Trophoblast cell (in vitro differentiated cells and primary cell): Measurements from ENCODE around the gene FTSJ1.

ENCODE experiments used
- DNase-seq, 2 donors: peaks; one replicate each; pipeline ENCODE4 v3.0.0-alpha.2; 2016
- H2AFZ ChIP-seq: 2 replicates; pipeline ENCODE4 v1.6.1; 2013; ENCODE audit warnings: low read length, moderate library complexity, mild to moderate bottlenecking; ENCODE audit not compliant: insufficient read depth, poor library complexity
- H2AK5ac ChIP-seq: 2 replicates; pipeline ENCODE4 v1.6.1; 2013; ENCODE audit warnings: mild to moderate bottlenecking, low read length
- H2BK120ac ChIP-seq: 2 replicates; pipeline ENCODE4 v1.6.1; 2013; ENCODE audit warnings: low read length, mild to moderate bottlenecking, moderate library complexity; ENCODE audit not compliant: insufficient read depth, poor library complexity
- H2BK12ac ChIP-seq: 2 replicates; pipeline ENCODE4 v1.6.1; 2013; ENCODE audit warnings: mild to moderate bottlenecking, low read length, moderate library complexity
- H2BK5ac ChIP-seq: 2 replicates; pipeline ENCODE4 v1.6.1; 2013; ENCODE audit warnings: low read length, low read depth, moderate library complexity, mild to moderate bottlenecking; ENCODE audit not compliant: poor library complexity
- H3K14ac ChIP-seq: 2 replicates; pipeline ENCODE4 v1.6.1; 2013; ENCODE audit warnings: mild to moderate bottlenecking, low read length
- H3K18ac ChIP-seq: 2 replicates; pipeline ENCODE4 v1.6.1; 2013; ENCODE audit warnings: mild to moderate bottlenecking, low read length
- H3K23ac ChIP-seq: 2 replicates; pipeline ENCODE4 v1.6.1; 2013; ENCODE audit warnings: low read length
- H3K27ac ChIP-seq: 2 replicates; pipeline ENCODE4 v1.5.1; 2013; ENCODE audit warnings: low read depth, mild to moderate bottlenecking, inconsistent platforms, low read length, moderate library complexity
- H3K27me3 ChIP-seq: 2 replicates; pipeline ENCODE4 v1.6.1; 2013; ENCODE audit warnings: inconsistent platforms, mild to moderate bottlenecking, low read length, moderate library complexity; ENCODE audit not compliant: insufficient read depth
- H3K36me3 ChIP-seq, 2 experiments: 1 replicate in 1 of 2; 2 replicates in 1 of 2; pipeline ENCODE4 v1.6.1; 2013; ENCODE audit warnings: low read length in 2 of 2, mild to moderate bottlenecking in 2 of 2, moderate library complexity in 1 of 2; ENCODE audit not compliant: insufficient read depth in 2 of 2, control insufficient read depth in 1 of 2
- H3K4ac ChIP-seq: 2 replicates; pipeline ENCODE4 v1.6.1; 2013; ENCODE audit warnings: low read depth, mild to moderate bottlenecking, low read length, moderate library complexity
- H3K4me1 ChIP-seq, 2 experiments: 1 replicate in 1 of 2; 2 replicates in 1 of 2; pipeline ENCODE4 v1.6.1; 2013; ENCODE audit warnings: low read length in 2 of 2, mild to moderate bottlenecking in 2 of 2, moderate library complexity in 1 of 2; ENCODE audit not compliant: insufficient read depth in 2 of 2, control insufficient read depth in 1 of 2
- H3K4me2 ChIP-seq: 2 replicates; pipeline ENCODE4 v1.6.1; 2013; ENCODE audit warnings: inconsistent platforms, mild to moderate bottlenecking, low read length, moderate library complexity
- H3K4me3 ChIP-seq: 2 replicates; pipeline ENCODE4 v1.5.1; 2013; ENCODE audit warnings: mild to moderate bottlenecking, low read depth, low read length, inconsistent platforms
- H3K79me1 ChIP-seq: one replicate; pipeline ENCODE4 v1.6.1; 2013; ENCODE audit warnings: low read length
- H3K79me2 ChIP-seq: 2 replicates; pipeline ENCODE4 v1.6.1; 2013; ENCODE audit warnings: low read length, mild to moderate bottlenecking; ENCODE audit not compliant: control insufficient read depth, insufficient read depth, poor library complexity
- H3K9ac ChIP-seq: 2 replicates; pipeline ENCODE4 v1.6.1; 2013; ENCODE audit warnings: mild to moderate bottlenecking, low read length
- H3K9me3 ChIP-seq: 2 replicates; pipeline ENCODE4 v1.6.1; 2013; ENCODE audit warnings: low read depth, mild to moderate bottlenecking, control low read depth, inconsistent platforms, low read length; ENCODE audit not compliant: insufficient read depth
- H4K12ac ChIP-seq: 2 replicates; pipeline ENCODE4 v1.6.1; 2013; ENCODE audit warnings: low read depth, mild to moderate bottlenecking, low read length, moderate library complexity
- H4K8ac ChIP-seq: 2 replicates; pipeline ENCODE4 v1.6.1; 2013; ENCODE audit warnings: low read depth, mild to moderate bottlenecking, low read length, moderate library complexity
- H4K91ac ChIP-seq: one replicate; pipeline ENCODE4 v1.6.1; 2013; ENCODE audit warnings: low read depth, mild to moderate bottlenecking, low read length, moderate library complexity
- WGBS: extraction: QIAGEN DNeasy Blood & Tissue Kit; methylation state at CpG from one replicate; pipeline ENCODE4 v1.1.7; 2013; ENCODE audit warnings: missing lambda C conversion rate; ENCODE audit not compliant: insufficient read length, insufficient coverage; ENCODE audit errors: extremely low coverage; 5-methylcytosine and 5-hydroxymethylcytosine counted together

Gene FTSJ1

GRCh38 chrX:48480583-48480982 lies 4.6 kb downstream of the FTSJ1 start:
- Histone ChIP-seq H3K4me3 (no peak overlapping the region), H3K27me3 (no peaks in the 10 kb centered on the region), H3K9ac (no peak overlapping the region), H3K4me2 (no peak overlapping the region), H2BK120ac (no peak overlapping the region), H3K14ac (no peak overlapping the region), H3K36me3 (peaks cover 35 to 43% of the 10 kb centered on the region in 2 experiments), H3K18ac (no peak overlapping the region), H2BK12ac (no peak overlapping the region), H3K4ac (no peak overlapping the region), H4K91ac (no peak overlapping the region), H4K8ac (no peak overlapping the region), H2AK5ac (no peak overlapping the region), H3K27ac (no peak overlapping the region), H3K23ac (no peak overlapping the region), H3K79me1 (peaks cover 9% of the 10 kb centered on the region), H4K12ac (no peak overlapping the region), H2AFZ (no peak overlapping the region), H3K9me3 (no peaks in the 10 kb centered on the region), H3K79me2 (peaks cover 8% of the 10 kb centered on the region), H2BK5ac (no peak overlapping the region), H3K4me1 (peaks cover 0 to 3% of the 10 kb centered on the region in 2 experiments)
- WGBS: no CpG with 5 or more reads among the region's 3 CpGs
- DNase-seq: no peak

GRCh38 chrX:48482526-48482925 lies 6.5 kb downstream of the FTSJ1 start:
- no peak overlapping the region for H2BK12ac ChIP-seq
- no peak overlapping the region for H4K8ac ChIP-seq
- no peak overlapping the region for H3K4ac ChIP-seq
- no CpG with 5 or more reads among the region's 7 CpGs for WGBS
- no peak overlapping the region for H2BK120ac ChIP-seq
- no peak overlapping the region for H3K4me3 ChIP-seq
- DNase-seq: no peak
- H3K79me2 ChIP-seq: no peaks in the 10 kb centered on the region
- no peak overlapping the region for H2AK5ac ChIP-seq
- no peak overlapping the region for H3K4me2 ChIP-seq
- no peaks in the 10 kb centered on the region for H3K9me3 ChIP-seq
- H3K14ac ChIP-seq: no peak overlapping the region
- H2AFZ ChIP-seq: no peak overlapping the region
- H4K12ac ChIP-seq: peak overlapping the region; percentile 30
- H3K79me1 ChIP-seq: no peaks in the 10 kb centered on the region
- H3K18ac ChIP-seq: no peak overlapping the region
- no peaks in the 10 kb centered on the region for H3K27me3 ChIP-seq
- H3K23ac ChIP-seq: no peak overlapping the region
- H2BK5ac ChIP-seq: no peak overlapping the region
- H3K27ac ChIP-seq: no peak overlapping the region
- H3K36me3 ChIP-seq: peaks cover 35 to 43% of the 10 kb centered on the region in 2 experiments
- H3K4me1 ChIP-seq: no peaks in the 10 kb centered on the region
- H3K9ac ChIP-seq: no peak overlapping the region
- no peak overlapping the region for H4K91ac ChIP-seq

DNA sequence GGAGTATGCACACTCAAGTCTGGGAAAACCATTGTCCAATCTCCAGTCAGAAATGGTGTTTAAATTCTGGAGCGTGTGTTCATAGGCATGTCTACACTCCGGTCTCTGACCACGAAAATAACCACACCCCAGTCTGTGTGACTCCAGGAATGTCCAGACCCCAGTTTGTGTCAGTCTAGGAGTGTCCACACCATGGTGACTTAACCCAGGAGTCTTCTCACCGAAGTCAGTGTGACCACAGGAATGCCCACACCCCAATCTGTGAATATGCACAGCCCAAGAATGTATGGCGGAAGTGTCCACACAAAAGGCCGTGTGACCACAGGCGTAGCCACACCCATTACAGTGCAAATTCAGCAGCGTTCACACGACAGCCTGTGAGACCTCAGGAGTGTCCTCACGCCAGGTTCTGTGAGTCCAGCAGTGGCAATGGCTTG lies 11.4 kb downstream of the FTSJ1 start:
- Histone ChIP-seq H3K4me2 (no peak overlapping the region), H3K9me3 (peaks cover 5% of the 10 kb centered on the region), H3K27ac (peak overlapping the region; percentile 73), H3K14ac (peak overlapping the region; percentile 18), H4K12ac (no peak overlapping the region), H3K79me2 (no peaks in the 10 kb centered on the region), H3K4me3 (no peak overlapping the region), H2BK5ac (peak overlapping the region; percentile 38), H3K36me3 (peaks cover 10 to 12% of the 10 kb centered on the region in 2 experiments), H2AK5ac (no peak overlapping the region), H4K8ac (no peak overlapping the region), H3K9ac (no peak overlapping the region), H2AFZ (no peak overlapping the region), H3K79me1 (peaks cover 3% of the 10 kb centered on the region), H3K18ac (no peak overlapping the region), H2BK12ac (no peak overlapping the region), H4K91ac (peak overlapping the region; percentile 55), H3K23ac (no peak overlapping the region), H3K27me3 (no peaks in the 10 kb centered on the region), H3K4ac (no peak overlapping the region), H2BK120ac (no peak overlapping the region), H3K4me1 (peaks cover 4 to 10% of the 10 kb centered on the region in 2 experiments)
- DNase-seq: peak; percentile 67 to 68
- WGBS: no CpG with 5 or more reads among the region's 10 CpGs

DNA sequence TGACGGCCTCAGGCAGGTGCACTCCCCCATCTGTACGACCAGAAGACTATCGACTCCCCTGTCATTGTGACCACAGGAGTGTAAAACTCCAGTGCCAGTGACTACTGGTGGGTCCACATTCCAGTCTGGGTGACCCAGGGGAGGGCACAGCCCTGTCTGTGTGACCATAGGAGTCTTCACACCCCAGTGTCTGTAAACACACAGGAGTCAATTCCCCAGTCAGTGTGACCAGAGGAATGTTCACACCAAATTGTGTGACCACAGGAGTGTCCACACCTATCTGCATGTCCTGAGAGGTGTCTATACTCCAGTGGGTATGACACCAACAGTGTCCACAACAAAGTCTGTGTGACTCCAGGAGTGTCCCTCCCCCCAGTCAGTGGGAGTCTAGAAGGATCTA lies 12.0 kb downstream of the FTSJ1 start:
- no peak overlapping the region for H3K23ac ChIP-seq
- H4K12ac ChIP-seq: no peak overlapping the region

More for the DNA sequence above, 12.0 kb downstream of the FTSJ1 start:
- no peak overlapping the region for H4K8ac ChIP-seq
- no peaks in the 10 kb centered on the region for H3K27me3 ChIP-seq
- no peak overlapping the region for H2BK12ac ChIP-seq
- no peaks in the 10 kb centered on the region for H3K79me2 ChIP-seq
- H3K9ac ChIP-seq: no peak overlapping the region
- no peak overlapping the region for H3K4me2 ChIP-seq
- peaks cover 3% of the 10 kb centered on the region for H3K79me1 ChIP-seq
- H3K14ac ChIP-seq: peak overlapping the region; percentile 5
- H2BK5ac ChIP-seq: no peak overlapping the region
- H3K27ac ChIP-seq: peak overlapping the region; percentile 73
- H2AK5ac ChIP-seq: no peak overlapping the region
- no peak for DNase-seq
- peak overlapping the region; percentile 55 for H4K91ac ChIP-seq
- H3K4me1 ChIP-seq: peaks cover 4 to 12% of the 10 kb centered on the region in 2 experiments
- no CpG with 5 or more reads among the region's 3 CpGs for WGBS
- H3K4ac ChIP-seq: peak overlapping the region; percentile 21
- no peak overlapping the region for H3K4me3 ChIP-seq
- H2BK120ac ChIP-seq: no peak overlapping the region
- peaks cover 7 to 9% of the 10 kb centered on the region in 2 experiments for H3K36me3 ChIP-seq
- H2AFZ ChIP-seq: no peak overlapping the region
- H3K9me3 ChIP-seq: peaks cover 5% of the 10 kb centered on the region
- H3K18ac ChIP-seq: no peak overlapping the region
